Measurements from ENCODE around the gene CHD9NB. TPM values are rescaled to one million over a fixed set of nuclear protein-coding genes. Genes with fewer than 3 reads are reported as not detected.
A peak's percentile ranks its signal among the peaks of the same experiment; 100 is the strongest.
"Not testable (repeated sequence)": the region's sequence is repeated elsewhere in the genome, so short reads cannot be mapped to it uniquely, and the experiment has no call there.

Gene CHD9NB
- total RNA-seq, 1 donor from 2014 or later: 0.97 TPM

GRCh38 chr16:53084746-53085334 lies 32.1 kb upstream of the CHD9NB start:
- intact Hi-C loops (cut with micrococcal nuclease): no loop called here
- ATAC-seq (peak; percentile 55), DNase-seq (no peak)

- intact Hi-C loops (cut with micrococcal nuclease): no loop called here
- ATAC-seq: no peak
- DNase-seq: no peak
Measured at GRCh38 chr16:53084141-53084541, 31.4 kb upstream of the CHD9NB start.

GRCh38 chr16:53083119-53083518 lies 30.4 kb upstream of the CHD9NB start:
- no peak for ATAC-seq

GRCh38 chr16:53082509-53082908 lies 29.8 kb upstream of the CHD9NB start:
- ATAC-seq: no peak
- intact Hi-C loops (cut with micrococcal nuclease): no loop called here
- DNase-seq: no peak

More at GRCh38 chr16:53083119-53083518, 30.4 kb upstream of the CHD9NB start:
- intact Hi-C loops (cut with micrococcal nuclease): no loop called here
- no peak for DNase-seq

GRCh38 chr16:53081686-53082407 lies 29.1 kb upstream of the CHD9NB start:
- ATAC-seq: no peak
- DNase-seq: no peak
- intact Hi-C loops (cut with micrococcal nuclease): no loop called here

GRCh38 chr16:53081032-53081424 lies 28.3 kb upstream of the CHD9NB start:
- no peak for DNase-seq
- intact Hi-C loops (cut with micrococcal nuclease): no loop called here
- no peak for ATAC-seq

GRCh38 chr16:53080345-53081031 lies 27.8 kb upstream of the CHD9NB start:
- DNase-seq (peak; percentile 66), ATAC-seq (peak; percentile 83)
- intact Hi-C loops (cut with micrococcal nuclease): no loop called here

- intact Hi-C loops (cut with micrococcal nuclease): no loop called here
Measured at GRCh38 chr16:53078765-53079485, 26.2 kb upstream of the CHD9NB start.

GRCh38 chr16:53078247-53078646 lies 25.6 kb upstream of the CHD9NB start:
- DNase-seq: no peak
- ATAC-seq: no peak
- intact Hi-C loops (cut with micrococcal nuclease): no loop called here

More at GRCh38 chr16:53078765-53079485, 26.2 kb upstream of the CHD9NB start:
- ATAC-seq (no peak), DNase-seq (no peak)

- ATAC-seq; intact Hi-C loops (cut with micrococcal nuclease); DNase-seq: not testable (repeated sequence)
Measured at GRCh38 chr16:53075461-53075860, 22.8 kb upstream of the CHD9NB start.

GRCh38 chr16:53074296-53074695 lies 21.6 kb upstream of the CHD9NB start:
- ATAC-seq; DNase-seq; intact Hi-C loops (cut with micrococcal nuclease): not testable (repeated sequence)

- ATAC-seq: no peak
- intact Hi-C loops (cut with micrococcal nuclease): no loop called here
- DNase-seq: no peak
Measured at GRCh38 chr16:53073022-53073421, 20.3 kb upstream of the CHD9NB start.

- DNase-seq: peak; percentile 89
- intact Hi-C loops (cut with micrococcal nuclease): no loop called here
- ATAC-seq: peak; percentile 94
Measured at GRCh38 chr16:53071748-53072301, 19.1 kb upstream of the CHD9NB start.

GRCh38 chr16:53069772-53070171 lies 17.1 kb upstream of the CHD9NB start:
- no peak for DNase-seq

GRCh38 chr16:53068423-53068833 lies 15.7 kb upstream of the CHD9NB start:
- intact Hi-C loops (cut with micrococcal nuclease): no loop called here
- ATAC-seq: no peak
- DNase-seq: no peak

More at GRCh38 chr16:53069772-53070171, 17.1 kb upstream of the CHD9NB start:
- no peak for ATAC-seq
- intact Hi-C loops (cut with micrococcal nuclease): no loop called here

- DNase-seq (no peak), ATAC-seq (no peak)
- intact Hi-C loops (cut with micrococcal nuclease): no loop called here
Measured at GRCh38 chr16:53067675-53068074, 15.0 kb upstream of the CHD9NB start.

GRCh38 chr16:53065461-53066061 lies 12.9 kb upstream of the CHD9NB start:
- intact Hi-C loops (cut with micrococcal nuclease): no loop called here
- no peak for DNase-seq
- peak; percentile 76 for ATAC-seq

GRCh38 chr16:53064081-53064578 lies 11.4 kb upstream of the CHD9NB start:
- intact Hi-C loops (cut with micrococcal nuclease): no loop called here
- ATAC-seq (no peak), DNase-seq (no peak)

GRCh38 chr16:53061701-53062159 lies 9.0 kb upstream of the CHD9NB start:
- peak; percentile 46 for DNase-seq
- intact Hi-C loops (cut with micrococcal nuclease): no loop called here
- peak; percentile 48 for ATAC-seq

Measured in left ventricle myocardium superior (tissue), 1 donor.